Measurements from ENCODE around the gene NOP53.
"Not testable (repeated sequence)": the region's sequence is repeated elsewhere in the genome, so short reads cannot be mapped to it uniquely, and the experiment has no call there.

The NOP53 gene

DNA sequence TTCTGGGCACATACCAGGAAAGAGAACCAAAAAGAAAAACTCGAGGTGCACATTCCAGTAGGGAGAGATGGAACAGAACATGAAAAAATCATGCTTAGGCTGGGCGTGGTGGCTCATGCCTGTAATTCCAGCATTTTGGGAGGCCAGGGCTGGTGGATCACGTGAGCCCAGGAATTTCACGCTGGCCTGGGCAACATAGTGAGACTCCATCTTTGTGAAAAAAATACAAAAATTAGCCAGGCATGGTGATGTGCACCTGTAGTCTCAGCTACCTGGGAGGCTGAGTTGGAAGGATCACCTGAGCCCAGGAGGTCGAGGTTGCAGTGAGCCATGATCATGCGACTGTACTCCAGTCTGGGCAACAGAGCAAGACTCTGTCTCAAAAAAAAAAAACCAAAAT lies 25.9 kb downstream of the NOP53 start:
- in situ Hi-C loops (cut with MboI; ENCODE audit: low sequenced_read_pairs): not testable (repeated sequence)

DNA sequence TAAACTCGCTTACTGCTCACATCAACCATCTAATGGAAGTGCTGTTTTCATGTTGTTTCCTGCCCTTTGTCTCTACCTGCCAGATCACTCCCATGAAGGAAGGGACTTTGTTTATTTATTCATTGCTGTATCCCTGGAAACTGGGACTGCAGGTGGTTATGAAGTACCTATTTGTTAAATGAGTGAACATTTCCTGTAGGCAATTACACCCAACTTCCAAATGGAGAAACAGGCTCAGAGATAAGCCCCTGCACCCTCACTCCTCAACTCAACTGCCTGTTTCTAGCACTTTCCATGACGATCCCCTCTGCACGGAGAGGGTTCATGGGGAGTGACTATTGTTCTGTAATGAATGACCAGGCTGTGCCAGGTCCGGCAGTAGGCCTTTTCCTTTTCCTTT lies 31.2 kb downstream of the NOP53 start:
- in situ Hi-C loops (cut with MboI; ENCODE audit: low sequenced_read_pairs): no loop called here

DNA sequence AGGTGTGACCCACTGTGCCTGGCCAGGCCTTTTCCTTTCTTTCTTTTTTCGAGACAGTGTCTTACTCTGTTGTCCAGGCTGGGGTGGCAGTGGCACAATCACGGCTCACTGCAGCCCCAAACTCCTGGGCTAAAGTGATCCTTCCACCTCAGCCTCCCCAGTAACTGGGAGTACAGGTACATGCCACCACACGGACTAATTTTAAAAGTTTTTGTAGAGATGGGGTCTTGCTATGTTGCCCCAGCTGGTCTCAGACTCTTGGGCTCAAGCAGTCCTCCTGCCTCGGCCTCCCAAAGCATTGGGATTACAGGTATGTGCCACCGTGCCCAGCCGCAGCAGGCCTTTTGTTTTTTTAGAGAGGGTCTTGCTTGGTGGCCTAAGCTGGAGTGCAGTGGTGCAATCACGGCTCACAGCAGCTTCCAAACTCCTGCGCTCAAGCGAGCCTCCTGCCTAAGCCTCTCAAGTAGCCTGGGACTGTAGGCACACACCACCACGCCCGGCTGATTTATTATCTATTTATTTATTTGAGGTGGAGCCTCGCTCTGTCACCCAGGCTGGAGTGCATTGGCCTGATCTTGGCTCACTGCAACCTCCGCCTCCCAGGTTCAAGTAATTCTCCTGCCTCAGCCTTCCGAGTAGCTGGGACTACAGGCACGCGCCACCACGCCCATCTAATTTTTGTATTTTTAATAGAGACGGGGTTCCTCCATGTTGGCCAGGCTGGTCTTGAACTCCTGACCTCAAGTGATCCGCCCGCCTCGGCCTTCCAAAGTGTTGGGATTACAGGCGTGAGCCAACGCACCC lies 32.1 kb downstream of the NOP53 start:
- in situ Hi-C loops (cut with MboI; ENCODE audit: low sequenced_read_pairs): not testable (repeated sequence)

DNA sequence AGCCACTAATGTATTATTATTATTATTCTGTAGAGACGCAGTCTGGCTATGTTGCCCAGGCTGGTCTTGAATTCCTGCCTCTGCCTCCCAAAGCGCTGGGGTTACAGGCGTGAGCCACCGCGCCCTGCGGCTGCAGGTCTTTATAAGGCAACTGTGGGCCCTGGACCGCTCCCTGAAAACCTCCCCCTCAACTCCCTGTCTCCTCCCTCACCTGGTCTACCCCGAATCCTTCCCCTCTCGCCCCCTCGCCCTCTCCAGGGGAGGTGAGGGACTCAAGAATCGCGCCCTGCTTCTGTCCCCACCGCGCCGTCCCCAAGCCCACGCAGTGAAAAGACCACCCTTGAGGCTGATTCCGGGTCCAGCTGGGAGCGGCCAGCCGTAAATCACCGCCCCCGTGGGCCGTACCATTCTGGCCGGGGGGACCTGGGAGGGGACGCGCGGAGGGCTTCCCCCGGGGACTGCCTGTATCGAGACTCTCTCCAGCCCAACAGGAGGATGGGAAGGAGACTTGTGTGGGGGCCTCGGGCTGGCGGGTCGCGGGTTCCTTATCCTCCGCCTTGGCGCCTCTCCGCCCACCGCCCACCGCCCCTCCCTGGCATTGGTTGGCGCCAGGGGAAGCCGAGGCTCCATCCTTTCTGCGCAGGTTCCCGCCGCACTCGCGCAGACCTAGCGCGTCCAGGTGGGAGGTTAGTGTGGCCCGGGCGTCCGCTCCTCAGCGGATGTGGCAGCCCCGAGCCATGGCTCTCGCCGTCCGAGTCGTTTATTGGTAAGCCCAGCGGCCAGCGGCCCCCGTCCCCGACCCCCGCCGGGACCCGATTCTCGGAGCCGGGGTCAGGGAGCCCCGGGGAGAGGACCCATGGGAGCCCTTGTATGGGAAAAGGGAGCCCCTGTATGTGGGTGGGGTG lies 33.0 kb downstream of the NOP53 start, which contains the start of gene SELENOW:
Gene SELENOW, plus strand, starts transcription at position 655 of the 905 bp plus-strand sequence. Its CDS starts 83 bp downstream, at position 738.
- in situ Hi-C loops (cut with MboI; ENCODE audit: low sequenced_read_pairs): no loop called here

DNA sequence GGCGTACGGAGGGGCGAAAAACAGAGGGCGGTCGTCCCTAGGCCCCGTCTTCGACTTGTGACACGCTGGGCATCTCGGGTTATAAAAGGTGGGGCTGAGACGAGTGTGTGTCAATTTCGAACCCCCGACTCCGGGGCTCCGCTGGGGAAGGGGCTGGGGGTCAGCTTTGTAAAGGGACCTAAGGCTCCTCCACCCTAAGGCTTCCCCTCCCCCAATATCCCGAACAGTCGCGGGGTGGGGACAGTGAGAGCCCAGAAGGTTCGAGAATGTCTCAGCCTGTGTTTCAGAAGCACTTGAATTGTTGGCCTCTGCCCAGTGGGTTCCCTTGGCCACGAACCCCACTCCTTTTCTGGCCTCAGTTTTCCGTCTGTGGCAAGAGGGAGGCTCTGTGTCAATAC lies 33.6 kb downstream of the NOP53 start:
- in situ Hi-C loops (cut with MboI; ENCODE audit: low sequenced_read_pairs): no loop called here

DNA sequence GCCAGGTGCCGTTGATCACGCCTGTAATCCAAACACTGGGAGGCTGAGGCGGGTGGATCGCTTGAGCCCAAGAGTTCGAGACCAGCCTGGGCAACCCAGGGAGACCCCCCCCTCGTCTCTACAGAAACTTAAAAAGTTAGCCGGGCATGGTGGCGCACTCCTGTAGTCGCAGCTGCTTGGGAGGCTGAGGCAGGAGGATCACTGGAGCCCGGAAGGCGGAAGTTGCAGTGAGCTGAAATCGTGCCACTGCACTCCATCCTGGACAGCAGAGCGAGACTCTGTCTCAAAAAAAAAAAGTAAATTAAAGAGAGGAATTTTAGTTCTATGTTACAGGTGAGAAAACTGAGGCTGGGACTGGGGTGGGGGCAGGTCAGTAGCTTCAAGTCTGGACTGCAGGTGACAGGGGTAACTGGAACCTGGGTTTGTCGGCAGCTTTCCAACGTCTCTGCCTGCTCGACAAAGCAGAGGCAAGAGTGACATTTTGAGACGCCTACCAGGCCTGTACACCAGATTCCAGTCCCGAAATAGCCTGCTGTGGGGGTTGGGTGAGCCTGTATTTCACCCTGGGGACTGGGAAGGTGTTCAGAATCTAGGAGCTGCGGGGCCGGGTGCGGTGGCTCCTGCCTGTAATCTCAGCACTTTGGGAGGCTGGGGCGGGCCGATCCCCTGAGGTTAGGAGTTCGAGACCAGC lies 34.3 kb downstream of the NOP53 start:
- in situ Hi-C loops (cut with MboI; ENCODE audit: low sequenced_read_pairs): no loop called here

DNA sequence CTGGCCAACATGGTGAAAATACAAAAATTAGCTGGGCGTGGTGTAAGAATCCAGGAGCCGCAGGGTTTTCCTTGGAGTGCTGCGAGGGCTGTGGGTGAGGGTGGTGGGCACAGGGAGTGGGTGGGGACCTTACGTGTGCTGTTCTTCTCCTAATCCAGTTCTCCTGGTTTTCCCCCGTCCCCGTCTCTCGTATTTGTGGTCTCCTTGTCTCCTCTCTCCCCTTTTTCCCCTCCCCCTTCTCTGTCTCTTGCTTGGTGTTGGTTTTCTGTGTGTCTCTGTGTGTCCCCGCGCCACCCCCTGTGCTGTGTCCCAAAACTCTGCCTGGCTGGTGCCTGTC lies 34.8 kb downstream of the NOP53 start:
- in situ Hi-C loops (cut with MboI; ENCODE audit: low sequenced_read_pairs): no loop called here

DNA sequence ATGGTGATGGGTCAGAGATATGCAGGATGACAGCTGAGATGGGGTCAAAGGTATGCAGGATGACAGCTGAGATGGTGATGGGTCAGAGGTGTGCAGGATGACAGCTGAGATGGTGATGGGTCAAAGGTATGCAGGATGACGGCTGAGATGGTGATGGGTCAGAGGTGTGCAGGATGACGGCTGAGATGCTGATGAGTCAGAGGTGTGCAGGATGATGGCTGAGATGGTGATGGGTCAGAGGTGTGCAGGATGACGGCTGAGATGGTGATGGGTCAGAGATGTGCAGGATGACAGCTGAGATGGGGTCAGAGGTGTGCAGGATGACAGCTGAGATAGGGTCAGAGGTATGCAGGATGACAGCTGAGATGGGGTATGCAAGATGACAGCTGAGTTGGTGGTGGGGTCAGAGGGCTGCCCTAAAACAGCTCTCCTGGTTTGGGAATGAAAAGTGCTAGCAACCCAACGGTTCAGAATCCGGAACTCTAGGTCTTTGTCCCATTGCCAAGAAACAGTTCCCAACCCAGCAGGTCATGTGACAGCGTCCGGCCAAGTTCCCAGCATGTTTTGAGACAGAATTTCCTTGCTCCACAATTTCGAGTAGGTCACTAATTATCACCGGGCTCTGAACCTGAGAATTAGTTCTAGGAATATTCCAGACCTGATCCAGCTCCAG lies 36.4 kb downstream of the NOP53 start:
- in situ Hi-C loops (cut with MboI; ENCODE audit: low sequenced_read_pairs): no loop called here

DNA sequence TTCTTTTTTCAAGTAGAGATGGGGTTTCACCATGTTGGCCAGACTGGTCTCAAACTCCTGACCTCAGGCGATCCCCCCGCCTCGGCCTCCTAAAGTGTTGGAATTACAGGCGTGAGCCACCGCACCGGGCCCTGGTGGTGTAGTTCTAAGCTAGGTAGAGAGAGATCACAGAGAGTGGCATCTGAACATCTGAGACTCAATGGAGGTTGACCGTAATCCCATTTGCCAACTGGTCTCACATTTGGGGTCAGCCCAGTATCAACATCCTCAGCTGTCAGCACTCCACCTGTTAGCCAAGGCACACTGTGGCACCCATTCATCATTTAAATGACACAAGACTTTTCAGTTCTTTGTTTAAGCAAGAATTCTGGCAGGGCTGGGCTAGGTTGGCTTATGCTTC lies 41.2 kb downstream of the NOP53 start:
- in situ Hi-C loops (cut with MboI; ENCODE audit: low sequenced_read_pairs): no loop called here

DNA sequence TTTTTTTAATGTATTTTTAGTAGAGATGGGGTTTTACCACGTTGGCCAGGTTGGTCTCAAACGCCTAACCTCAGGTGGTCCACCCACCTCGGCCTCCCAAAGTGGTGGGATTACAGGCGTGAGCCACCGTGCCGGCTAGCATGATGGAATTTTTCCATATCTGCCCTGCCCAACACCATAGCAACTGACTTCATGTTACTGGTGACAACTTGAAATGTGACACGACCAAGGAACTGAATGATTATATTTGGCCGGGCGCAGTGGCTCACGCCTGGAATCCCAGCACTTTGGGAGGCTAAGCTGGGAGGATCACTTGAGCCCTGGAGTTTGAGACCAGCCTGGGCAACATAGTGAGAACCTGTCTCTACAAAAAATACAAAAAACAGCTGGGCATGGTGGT lies 42.0 kb downstream of the NOP53 start:
- in situ Hi-C loops (cut with MboI; ENCODE audit: low sequenced_read_pairs): not testable (repeated sequence)

DNA sequence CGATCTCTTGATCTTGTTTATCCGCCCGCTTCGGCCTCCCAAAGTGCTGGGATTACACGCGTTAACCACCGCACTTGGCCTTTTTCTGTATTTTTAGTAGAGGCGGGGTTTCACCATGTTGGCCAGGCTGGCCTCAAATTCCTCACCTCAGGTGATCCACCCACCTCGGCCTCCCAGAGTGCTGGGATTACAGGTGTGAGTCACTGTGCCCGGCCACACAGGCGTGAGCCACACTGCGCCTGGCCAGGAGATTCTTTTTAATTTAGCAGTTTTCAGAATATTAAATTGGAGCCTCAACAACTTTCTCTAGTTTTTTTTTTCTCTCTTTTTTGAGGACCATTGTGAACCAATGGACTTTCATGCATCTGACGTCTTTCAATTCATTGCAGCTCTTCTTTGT lies 44.5 kb downstream of the NOP53 start:
- in situ Hi-C loops (cut with MboI; ENCODE audit: low sequenced_read_pairs): not testable (repeated sequence)

DNA sequence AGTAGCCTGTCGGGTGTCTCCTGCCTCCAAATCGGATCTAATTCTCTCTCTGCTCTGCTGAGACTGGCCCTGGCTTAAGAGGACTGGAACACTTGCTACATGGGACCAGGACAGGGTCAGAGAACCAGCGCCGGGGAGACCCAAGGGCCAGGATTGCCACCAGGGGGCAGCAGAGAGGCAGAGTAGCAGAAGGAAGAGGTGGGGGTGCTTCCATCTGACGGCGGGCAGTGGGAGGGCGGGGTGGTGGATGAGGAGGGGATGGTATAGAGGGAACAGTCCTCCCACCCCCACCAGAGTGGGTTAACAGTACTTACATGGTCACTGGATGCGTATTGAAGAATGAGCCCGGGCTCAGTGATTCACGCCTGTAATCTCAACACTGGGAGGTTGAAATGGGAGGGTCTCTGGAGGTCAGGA lies 45.1 kb downstream of the NOP53 start:
- in situ Hi-C loops (cut with MboI; ENCODE audit: low sequenced_read_pairs): no loop called here

DNA sequence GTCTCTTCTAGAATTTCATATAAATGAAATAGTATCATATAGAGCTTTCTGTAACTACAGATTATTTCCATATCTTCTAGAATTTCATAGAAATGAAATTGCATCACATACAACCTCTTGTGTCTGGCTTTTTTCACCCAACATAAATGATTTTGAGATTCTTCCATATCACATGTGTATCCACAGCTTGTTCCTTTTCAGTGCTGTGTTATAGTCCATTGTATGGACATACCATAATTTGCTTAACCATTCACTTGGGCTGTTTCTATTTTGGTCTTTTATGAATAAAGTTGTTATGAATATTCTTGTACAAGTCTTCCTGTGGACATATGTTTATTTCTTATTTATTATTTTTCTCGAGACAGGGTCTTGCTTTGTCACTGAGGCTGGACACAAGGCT lies 47.3 kb downstream of the NOP53 start:
- in situ Hi-C loops (cut with MboI; ENCODE audit: low sequenced_read_pairs): no loop called here

DNA sequence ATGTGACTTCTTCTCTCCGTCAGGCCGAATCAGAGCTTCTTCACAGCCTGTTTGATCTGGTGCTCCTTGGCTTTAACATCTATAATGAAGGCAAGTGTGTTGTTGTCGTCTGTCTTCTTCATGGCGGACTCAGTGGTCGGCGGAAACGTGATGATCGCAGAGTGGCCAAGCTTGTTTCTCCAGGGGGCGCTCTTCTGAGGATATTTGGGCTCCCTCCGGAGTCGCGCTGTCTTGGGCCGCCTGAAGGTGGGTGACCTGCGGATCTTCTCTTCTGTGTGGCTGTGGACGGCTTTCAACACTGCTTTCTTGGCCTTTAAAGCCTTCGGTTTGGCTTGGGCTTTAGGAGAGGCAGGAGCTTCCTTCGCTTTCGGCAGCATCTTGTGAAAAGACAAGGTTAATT lies 49.2 kb downstream of the NOP53 start:
- in situ Hi-C loops (cut with MboI; ENCODE audit: low sequenced_read_pairs): no loop called here

DNA sequence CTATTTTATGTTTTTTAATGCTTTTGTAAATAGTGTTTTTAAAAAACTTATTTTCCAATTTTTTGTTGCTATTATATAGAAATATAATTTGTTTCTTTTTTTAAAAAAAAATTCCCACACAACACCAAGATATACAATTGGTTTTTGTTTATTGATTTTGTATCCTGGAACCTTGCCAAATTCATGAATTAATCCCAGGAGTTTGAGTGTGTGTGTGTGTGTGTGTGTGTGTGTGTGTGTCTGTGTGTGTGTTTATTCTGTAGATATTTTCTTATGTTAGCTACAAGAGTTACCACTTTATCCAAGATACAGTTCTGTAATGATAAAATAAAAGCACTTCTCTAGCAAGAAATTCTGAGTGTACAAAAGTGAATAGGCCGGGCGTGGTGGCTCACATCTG lies 51.4 kb downstream of the NOP53 start:
- in situ Hi-C loops (cut with MboI; ENCODE audit: low sequenced_read_pairs): no loop called here

DNA sequence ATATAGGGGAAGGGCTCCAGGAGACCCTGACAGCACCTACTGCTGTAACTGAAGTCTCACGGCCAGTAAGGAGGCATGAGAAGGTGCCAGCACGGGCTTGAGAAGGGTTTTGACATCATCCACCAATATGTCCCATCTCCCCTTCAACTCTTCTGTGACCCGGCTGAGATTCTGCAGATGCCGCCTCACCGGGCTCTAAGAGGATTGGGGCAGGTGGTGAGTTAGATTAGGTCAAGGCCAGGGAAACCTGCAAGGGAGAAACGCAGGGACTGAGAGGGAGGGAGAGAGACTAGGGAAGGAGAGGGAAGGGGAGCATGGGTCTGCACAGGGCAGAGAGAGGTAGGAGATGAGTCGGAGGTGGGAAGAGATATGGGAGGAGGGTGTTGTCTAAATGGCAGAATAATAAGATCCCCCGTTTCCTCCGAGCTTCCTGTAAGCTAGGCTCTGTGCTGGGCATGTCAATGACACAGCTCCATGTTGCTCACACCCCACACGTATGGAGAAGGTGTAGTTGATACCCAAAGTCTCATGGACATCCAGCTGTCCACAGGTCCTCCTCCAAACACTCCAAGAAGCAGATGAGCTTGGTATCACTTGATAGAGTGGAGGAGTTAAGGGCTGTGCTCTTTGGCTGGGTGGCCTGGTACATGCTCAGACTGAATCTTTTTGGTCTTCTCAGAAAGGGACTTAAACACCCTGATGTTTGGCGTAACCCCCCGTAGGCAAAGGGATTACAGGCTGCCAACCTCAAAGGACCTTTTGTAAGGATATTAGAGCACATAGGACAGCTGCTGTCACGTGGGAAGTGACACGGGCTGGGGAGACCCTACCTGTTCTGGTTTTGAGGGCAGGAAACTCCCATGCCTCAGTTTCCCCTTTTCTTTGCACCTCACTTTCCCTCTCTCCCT lies 52.9 kb downstream of the NOP53 start:
- in situ Hi-C loops (cut with MboI; ENCODE audit: low sequenced_read_pairs): no loop called here

DNA sequence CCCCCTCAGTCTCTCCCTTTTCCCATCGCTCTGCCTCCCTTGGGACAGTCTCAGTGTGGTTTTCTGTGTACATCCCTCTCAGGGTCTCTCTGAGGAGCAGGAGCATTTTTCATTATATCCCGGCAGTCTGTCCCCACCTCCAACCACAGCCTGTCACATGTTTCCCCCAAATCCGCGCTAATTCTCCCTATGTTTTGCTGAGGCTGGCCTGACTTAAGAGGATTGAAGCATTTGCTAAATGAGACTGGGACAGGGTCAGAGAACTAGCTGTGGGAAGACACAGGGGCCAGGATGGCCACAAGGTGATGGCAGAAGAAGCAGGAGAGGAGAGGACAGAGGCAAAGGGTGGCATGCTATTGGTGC lies 53.5 kb downstream of the NOP53 start:
- in situ Hi-C loops (cut with MboI; ENCODE audit: low sequenced_read_pairs): no loop called here

DNA sequence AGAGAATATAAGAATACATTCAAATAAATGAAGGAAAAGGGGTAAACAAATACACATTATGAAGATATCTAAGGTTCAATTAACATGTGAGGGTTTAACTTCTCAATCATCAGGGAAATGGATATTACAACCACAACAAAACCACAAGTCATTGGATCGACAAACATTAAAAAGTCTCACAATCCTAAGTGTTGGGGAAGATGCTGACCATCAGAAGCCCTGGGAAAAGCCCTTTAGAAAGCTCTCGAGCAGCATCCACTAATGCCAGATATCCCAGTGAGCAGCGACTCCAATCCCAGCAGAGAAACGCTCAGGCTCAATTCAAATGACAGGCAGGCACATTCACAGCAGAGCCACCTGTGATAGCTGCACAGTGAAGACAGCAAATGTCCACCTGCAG lies 55.9 kb downstream of the NOP53 start:
- in situ Hi-C loops (cut with MboI; ENCODE audit: low sequenced_read_pairs): no loop called here

DNA sequence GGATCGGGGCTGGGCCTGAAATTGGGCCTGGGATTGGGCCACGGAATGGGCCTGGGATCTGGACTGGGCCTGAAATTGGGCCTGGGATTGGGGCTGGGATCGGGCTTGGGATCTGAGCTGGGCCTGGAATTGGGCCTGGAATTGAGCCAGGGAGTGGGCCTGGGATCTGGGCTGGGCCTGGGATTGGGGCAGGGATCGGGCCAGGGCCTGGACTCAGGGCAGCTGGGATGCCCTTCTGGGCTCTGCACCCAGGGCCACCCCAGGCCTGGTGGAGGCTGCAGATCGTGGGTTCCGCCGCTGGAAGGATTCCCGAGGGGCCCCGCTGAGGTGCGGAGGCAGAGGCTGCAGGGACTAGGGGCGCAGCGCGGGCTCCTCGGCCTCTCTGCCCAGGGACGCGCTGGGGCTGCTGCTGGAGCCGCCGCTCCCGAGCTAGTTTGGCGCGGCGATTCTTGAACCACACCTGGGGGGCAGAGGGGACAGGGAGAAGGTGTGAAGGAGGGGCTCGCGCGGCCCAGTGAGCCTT lies 57.2 kb downstream of the NOP53 start:
- in situ Hi-C loops (cut with MboI; ENCODE audit: low sequenced_read_pairs): no loop called here

DNA sequence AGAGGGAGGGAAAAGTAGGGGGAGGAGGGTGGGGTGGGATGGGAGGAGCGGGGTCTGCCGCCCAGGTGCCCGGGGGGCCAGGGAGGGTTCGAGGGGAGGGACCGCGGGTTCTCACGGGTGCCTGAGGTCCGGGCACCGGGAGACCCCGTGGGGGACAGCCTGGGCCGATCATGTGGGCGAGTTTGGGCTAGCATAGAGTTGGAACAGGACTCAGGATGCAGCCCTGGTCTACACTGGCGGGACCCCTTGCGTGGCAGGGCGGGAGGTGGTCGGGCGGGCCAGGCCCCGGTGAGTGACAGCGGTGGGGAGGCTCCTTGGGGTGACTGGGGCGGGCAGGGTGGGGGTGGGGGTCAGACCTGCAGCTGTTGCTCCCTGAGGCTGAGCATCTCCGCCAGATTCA lies 57.8 kb downstream of the NOP53 start:
- in situ Hi-C loops (cut with MboI; ENCODE audit: low sequenced_read_pairs): not testable (repeated sequence)

Data from hTERT RPE-1 (cell line).